H1 (cell line): Measurements from ENCODE around the gene ARFGEF3.

Experiments
- CTCF ChIP-seq, 3 experiments: IDR thresholded peaks; 1 replicate in 2 of 3; 2 replicates in 1 of 3; pipeline versions ENCODE4 v1.5.1 to v1.6.1; 2011; ENCODE audit warnings: low read length in 3 of 3, mild to moderate bottlenecking in 3 of 3, inconsistent platforms in 2 of 3, low read depth in 1 of 3, moderate library complexity in 1 of 3; ENCODE audit not compliant: insufficient read depth in 1 of 3; ENCODE audit errors: control extremely low read depth in 1 of 3
- EP300 ChIP-seq, 2 experiments: IDR thresholded peaks; 1 replicate in 1 of 2; 2 replicates in 1 of 2; pipeline ENCODE4 v1.6.1; 2011 to 2012; ENCODE audit warnings: low read depth in 2 of 2, low read length in 2 of 2, mild to moderate bottlenecking in 2 of 2, borderline replicate concordance in 1 of 2, inconsistent platforms in 1 of 2, moderate library complexity in 1 of 2
- EZH2 ChIP-seq: fragments of 200-600 bp; sonication (generic); IDR thresholded peaks from 2 replicates; pipeline ENCODE4 v1.7.1; 2012; ENCODE audit warnings: low read depth, mild to moderate bottlenecking, moderate library complexity, low read length, inconsistent platforms; ENCODE audit not compliant: severe bottlenecking
- POLR2AphosphoS5 ChIP-seq: IDR thresholded peaks from 2 replicates; pipeline ENCODE4 v1.6.1; 2011; ENCODE audit warnings: low read depth, low read length
- ZNF274 ChIP-seq: IDR thresholded peaks from 2 replicates; pipeline ENCODE4 v1.7.0; 2012; ENCODE audit warnings: low read length, borderline replicate concordance; ENCODE audit errors: extremely low read depth

GRCh38 chr6:138206862-138207261, 45.1 kb downstream of the ARFGEF3 start:
- TF ChIP-seq POLR2AphosphoS5 (no peak), CTCF (IDR thresholded peaks at IDR 0.05; ENCODE audit: control extremely low read depth in 1 of 3, insufficient read depth in 1 of 3, low read depth in 1 of 3, low read length in 3 of 3) (no peak), EZH2 (no peak), EP300 (IDR thresholded peaks at IDR 0.05; ENCODE audit: borderline replicate concordance in 1 of 2, low read depth in 2 of 2, low read length in 2 of 2) (no peak), ZNF274 (no peak)
